Measurements from ENCODE around the gene KRT20.

Gene KRT20

DNA sequence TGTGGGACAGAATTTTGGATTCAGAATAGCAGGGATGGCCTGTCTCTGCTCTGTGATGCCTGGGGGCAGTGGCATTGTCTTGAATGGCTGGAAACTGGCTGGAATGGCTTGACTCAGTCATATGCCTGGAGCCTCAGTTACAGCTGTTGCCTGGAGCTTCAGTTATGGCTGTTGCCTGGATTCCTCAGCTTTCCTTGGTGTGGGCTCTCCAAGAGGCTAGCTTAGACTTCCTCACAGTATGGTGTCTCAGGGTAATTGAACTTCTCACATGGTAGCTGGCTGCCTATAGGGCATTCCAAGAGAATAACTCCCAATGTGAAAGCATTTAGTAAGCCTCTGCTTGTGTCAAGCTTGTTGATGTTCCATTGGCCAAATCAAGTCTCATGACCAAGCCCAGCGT, 31.3 kb upstream of the KRT20 start:
- TF ChIP-seq, protein P1, sequence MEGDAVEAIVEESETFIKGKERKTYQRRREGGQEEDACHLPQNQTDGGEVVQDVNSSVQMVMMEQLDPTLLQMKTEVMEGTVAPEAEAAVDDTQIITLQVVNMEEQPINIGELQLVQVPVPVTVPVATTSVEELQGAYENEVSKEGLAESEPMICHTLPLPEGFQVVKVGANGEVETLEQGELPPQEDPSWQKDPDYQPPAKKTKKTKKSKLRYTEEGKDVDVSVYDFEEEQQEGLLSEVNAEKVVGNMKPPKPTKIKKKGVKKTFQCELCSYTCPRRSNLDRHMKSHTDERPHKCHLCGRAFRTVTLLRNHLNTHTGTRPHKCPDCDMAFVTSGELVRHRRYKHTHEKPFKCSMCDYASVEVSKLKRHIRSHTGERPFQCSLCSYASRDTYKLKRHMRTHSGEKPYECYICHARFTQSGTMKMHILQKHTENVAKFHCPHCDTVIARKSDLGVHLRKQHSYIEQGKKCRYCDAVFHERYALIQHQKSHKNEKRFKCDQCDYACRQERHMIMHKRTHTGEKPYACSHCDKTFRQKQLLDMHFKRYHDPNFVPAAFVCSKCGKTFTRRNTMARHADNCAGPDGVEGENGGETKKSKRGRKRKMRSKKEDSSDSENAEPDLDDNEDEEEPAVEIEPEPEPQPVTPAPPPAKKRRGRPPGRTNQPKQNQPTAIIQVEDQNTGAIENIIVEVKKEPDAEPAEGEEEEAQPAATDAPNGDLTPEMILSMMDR (IDR thresholded peaks at IDR 0.05; ENCODE audit: low read depth, low read length): no peak
- in situ Hi-C loops (cut with HindIII; ENCODE audit: low sequenced_read_pairs): no loop called here
- no peak overlapping the region for H3K4me3 ChIP-seq (ENCODE audit: low read depth, low read length)
- DNase-seq (ENCODE audit: low read depth, low spot score): no peak

DNA sequence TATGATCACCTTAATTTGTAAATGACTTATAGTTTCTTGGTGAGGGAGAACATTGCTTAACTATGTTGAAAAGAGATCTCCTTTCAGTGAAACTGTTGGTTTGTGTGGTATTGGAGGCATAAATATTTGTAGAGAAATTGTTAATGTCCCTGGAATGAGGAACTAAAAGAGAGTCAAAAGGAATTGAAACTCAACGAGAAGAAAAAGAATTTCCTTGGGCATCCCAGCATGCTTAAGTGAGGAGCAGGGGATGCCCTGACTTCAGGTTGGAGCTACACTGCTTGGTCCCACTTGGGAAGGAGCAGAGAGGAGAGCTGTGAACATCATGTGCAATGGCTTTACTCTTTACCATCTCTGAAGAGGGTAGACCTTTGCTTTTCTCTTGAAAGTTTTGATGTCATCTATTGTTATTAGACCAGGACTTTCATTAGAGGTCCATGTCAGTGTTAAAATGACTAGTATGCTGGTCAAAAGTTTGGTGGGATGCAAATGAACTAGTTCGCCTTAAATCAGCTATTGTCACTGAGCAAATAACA, 30.7 kb upstream of the KRT20 start:
- TF ChIP-seq, protein P1 (IDR thresholded peaks at IDR 0.05; ENCODE audit: low read depth, low read length): no peak
- peak; percentile 61 for DNase-seq (ENCODE audit: low read depth, low spot score)

DNA sequence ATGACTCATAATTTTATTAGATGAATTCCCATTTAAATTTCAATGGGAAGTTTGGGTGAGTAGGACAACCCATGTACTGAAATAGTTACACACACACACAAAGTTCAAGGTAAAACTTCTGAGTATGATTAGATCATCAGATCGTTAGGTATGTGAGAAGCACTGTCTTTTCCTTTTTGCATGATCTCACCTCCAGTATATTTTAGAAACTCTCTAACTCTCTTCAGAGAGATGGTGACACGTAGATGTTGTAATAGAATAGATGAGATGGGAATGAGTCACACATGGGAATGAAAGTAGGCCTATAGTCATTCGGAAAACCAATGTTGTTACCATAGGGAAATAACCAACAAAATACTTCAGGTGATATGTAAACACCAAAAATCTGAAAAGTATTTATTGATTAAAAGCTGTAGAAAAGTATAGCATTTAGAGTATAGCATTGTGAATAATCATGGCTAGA, 30.2 kb upstream of the KRT20 start:
- in situ Hi-C loops (cut with HindIII; ENCODE audit: low sequenced_read_pairs): no loop called here
- H3K4me3 ChIP-seq (ENCODE audit: low read depth, low read length): no peak overlapping the region
- TF ChIP-seq, protein P1 (IDR thresholded peaks at IDR 0.05; ENCODE audit: low read depth, low read length): no peak
- DNase-seq (ENCODE audit: low read depth, low spot score): peak; percentile 92

More for the DNA sequence above, 30.7 kb upstream of the KRT20 start:
- no peak overlapping the region for H3K4me3 ChIP-seq (ENCODE audit: low read depth, low read length)
- in situ Hi-C loops (cut with HindIII; ENCODE audit: low sequenced_read_pairs): no loop called here

DNA sequence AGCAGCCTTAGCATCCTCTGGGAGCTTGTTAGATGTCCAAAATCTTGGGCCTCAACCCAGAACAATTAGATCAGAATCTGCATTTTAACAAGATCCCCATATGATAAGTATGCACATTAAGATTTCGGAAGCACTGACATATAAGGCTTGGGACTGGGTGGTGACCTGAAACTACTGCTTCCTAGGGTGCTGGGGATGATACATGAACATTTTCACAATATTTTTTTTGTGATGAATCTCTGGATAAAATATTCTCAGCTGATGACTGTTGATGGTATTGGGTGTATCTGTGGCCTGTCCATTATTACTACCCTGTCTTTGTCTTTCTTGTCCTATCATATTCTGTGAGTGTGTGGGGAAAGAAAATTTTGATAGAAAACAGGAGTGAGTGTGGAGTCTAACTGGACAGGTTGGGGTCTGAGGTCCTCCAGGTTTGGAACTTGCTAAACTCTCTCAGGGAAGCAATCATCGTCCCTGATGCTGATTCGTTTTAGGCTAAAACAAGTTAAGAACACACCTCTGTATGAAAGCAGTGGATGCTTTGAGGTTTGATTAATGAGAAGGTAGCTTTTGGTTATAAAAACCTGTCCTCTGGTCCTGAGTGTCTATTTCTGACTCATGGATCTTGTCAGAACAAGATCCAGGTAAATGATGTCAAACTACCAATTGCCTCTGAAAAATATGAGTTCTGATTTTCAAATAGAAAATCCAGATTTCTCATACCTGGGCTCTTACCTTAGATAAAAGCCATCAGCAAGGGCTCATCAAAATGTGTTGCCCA, 29.2 kb upstream of the KRT20 start:
- in situ Hi-C loops (cut with HindIII; ENCODE audit: low sequenced_read_pairs): no loop called here
- TF ChIP-seq, protein P1 (IDR thresholded peaks at IDR 0.05; ENCODE audit: low read depth, low read length): no peak
- no peak overlapping the region for H3K4me3 ChIP-seq (ENCODE audit: low read depth, low read length)
- DNase-seq (ENCODE audit: low read depth, low spot score): no peak

DNA sequence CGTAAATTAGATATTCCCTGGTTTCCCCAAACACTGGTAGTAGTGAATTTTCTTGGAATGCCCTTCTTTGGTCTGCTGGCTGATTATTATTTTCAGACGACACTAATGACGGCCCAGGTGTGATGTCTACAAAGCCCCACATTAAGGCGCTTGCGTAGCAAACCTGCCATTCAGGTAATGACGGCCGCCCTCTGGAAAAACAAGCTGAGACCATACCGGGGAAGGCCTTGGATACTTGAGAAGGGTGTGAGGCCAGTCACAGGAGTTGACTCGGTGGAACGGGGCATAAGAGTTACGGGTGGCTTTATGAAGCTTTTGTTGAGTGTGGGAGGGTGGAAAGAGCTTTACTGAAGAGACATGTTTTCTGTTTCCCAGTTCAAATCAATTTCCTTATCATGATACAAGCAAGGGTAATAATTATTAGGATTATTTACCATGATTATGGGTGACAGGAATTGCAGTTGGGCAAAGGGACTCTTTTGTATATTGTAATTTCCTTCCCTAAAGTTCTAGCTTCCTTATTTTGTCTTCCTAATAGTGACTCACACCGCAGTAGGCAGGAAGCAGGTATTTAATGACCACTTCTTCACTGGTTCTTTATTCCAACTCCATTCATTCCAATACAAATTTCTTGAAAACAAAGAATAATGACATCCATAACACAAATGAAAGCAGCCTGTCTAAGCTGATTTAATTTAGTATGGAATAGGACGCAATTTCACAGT, 27.6 kb upstream of the KRT20 start:
- in situ Hi-C loops (cut with HindIII; ENCODE audit: low sequenced_read_pairs): no loop called here
- H3K4me3 ChIP-seq (ENCODE audit: low read depth, low read length): no peak overlapping the region
- no peak for DNase-seq (ENCODE audit: low read depth, low spot score)
- TF ChIP-seq, protein P1 (IDR thresholded peaks at IDR 0.05; ENCODE audit: low read depth, low read length): no peak

DNA sequence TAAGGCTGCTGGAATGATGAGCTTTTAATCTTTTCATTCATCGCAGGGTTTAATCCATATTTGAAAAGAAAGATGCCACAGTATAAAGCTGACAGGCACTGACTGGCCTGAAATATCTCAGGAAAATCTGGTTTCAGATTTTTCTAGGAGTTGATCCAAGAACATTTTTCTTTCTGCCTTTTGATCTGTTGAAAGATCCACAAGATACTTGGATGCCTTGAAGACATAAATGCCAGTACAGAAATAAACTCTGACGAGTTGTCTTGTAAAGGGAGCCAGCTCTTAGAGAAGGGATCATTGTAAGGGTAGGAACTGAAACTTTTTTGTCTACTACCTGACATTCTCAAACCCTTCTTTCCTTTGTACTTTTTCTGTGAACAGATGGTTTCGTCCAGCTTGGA, 25.4 kb upstream of the KRT20 start:
- TF ChIP-seq, protein P1 (IDR thresholded peaks at IDR 0.05; ENCODE audit: low read depth, low read length): no peak
- peak; percentile 77 for DNase-seq (ENCODE audit: low read depth, low spot score)

More for the DNA sequence above, 25.4 kb upstream of the KRT20 start:
- no peak overlapping the region for H3K4me3 ChIP-seq (ENCODE audit: low read depth, low read length)
- in situ Hi-C loops (cut with HindIII; ENCODE audit: low sequenced_read_pairs): no loop called here
